Central memory CD8-positive, alpha-beta T cell (primary cell): ENCODE results near the gene RUNX3.

Source experiments
- ATAC-seq: fragments of 150-1000 bp; cut with Tn5 transposase; replicated peaks from 2 replicates; pipeline ENCODE4 v1.10.0; 2022; ENCODE audit warnings: mild to moderate bottlenecking, moderate FRiP score, moderate number of reproducible peaks; ENCODE audit not compliant: poor library complexity, severe bottlenecking; ENCODE audit errors: extremely low read depth
- DNase-seq, 2 donors: peaks; one replicate each; pipeline ENCODE4 v3.0.0; 2021; ENCODE audit warnings: low spot score in 2 of 2
- H3K27ac Mint-ChIP-seq: one replicate; pipeline ENCODE4 v1.8.0; 2022; ENCODE audit warnings: low read depth, mild to moderate bottlenecking, moderate library complexity, mixed read lengths
- H3K27me3 Mint-ChIP-seq: one replicate; pipeline ENCODE4 v1.8.0; 2022; ENCODE audit warnings: mixed read lengths
- H3K36me3 Mint-ChIP-seq: one replicate; pipeline ENCODE4 v1.8.0; 2022; ENCODE audit warnings: mild to moderate bottlenecking, moderate library complexity, mixed read lengths; ENCODE audit not compliant: insufficient read depth
- H3K4me1 Mint-ChIP-seq: one replicate; pipeline ENCODE4 v1.8.0; 2022; ENCODE audit warnings: mixed read lengths
- H3K4me3 Mint-ChIP-seq: one replicate; pipeline ENCODE4 v1.8.0; 2022; ENCODE audit warnings: mild to moderate bottlenecking, moderate library complexity, mixed read lengths
- H3K9me3 Mint-ChIP-seq: one replicate; pipeline ENCODE4 v1.8.0; 2022; ENCODE audit warnings: mixed read lengths

Gene RUNX3

GRCh38 chr1:24967962-24968361 lies 37.9 kb upstream of the RUNX3 start:
- H3K36me3 Mint-ChIP-seq, result peaks cover 8% of the 10 kb centered on the region
- H3K9me3 Mint-ChIP-seq, result no peaks in the 10 kb centered on the region
- H3K27me3 Mint-ChIP-seq, result no peaks in the 10 kb centered on the region
- H3K4me3 Mint-ChIP-seq, result no peak overlapping the region
- peaks cover 69% of the 10 kb centered on the region for H3K4me1 Mint-ChIP-seq
- ATAC-seq (no peak), DNase-seq (no peak)
- H3K27ac Mint-ChIP-seq, result peak overlapping the region; percentile 73

GRCh38 chr1:24967555-24967954 lies 37.5 kb upstream of the RUNX3 start:
- ATAC-seq (no peak), DNase-seq (no peak)
- Mint-ChIP-seq H3K9me3 (no peaks in the 10 kb centered on the region), H3K4me3 (no peak overlapping the region), H3K4me1 (peaks cover 70% of the 10 kb centered on the region), H3K36me3 (peaks cover 8% of the 10 kb centered on the region), H3K27me3 (no peaks in the 10 kb centered on the region), H3K27ac (peak overlapping the region; percentile 73)

DNA sequence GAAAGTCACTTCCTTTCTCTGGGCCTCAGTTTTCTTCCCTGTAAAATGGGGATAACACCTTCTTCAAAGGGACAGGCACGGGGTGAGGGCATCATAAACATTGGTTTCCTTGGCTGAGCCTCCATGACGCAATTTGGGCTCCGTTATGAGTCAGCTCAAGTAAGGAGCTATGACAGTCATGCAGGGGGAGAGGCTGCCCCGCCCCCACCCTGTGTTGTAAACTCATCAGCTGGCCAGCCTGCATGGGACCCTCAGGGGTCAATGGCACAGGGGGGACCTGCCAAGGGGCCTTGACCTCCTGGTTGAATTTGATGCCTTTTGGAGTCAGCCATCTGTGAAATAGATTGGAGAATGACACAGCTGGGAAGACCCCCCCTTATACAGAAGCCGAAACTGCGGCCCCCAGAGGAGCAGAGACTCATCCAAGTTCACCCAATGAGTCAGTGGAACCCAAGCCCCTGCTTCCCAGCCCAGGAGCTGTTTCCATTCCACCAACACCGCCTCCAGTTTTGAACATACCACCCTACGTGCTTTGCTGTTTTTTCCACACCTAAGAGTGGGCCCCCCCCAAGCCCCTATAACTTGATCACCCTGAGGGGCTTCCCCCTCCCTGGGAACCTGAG lies 36.8 kb upstream of the RUNX3 start:
- DNase-seq, result peak in 1 of 2 donors; percentile 49
- Mint-ChIP-seq H3K9me3 (no peaks in the 10 kb centered on the region), H3K36me3 (peaks cover 8% of the 10 kb centered on the region), H3K4me3 (no peak overlapping the region), H3K27me3 (no peaks in the 10 kb centered on the region), H3K4me1 (peaks cover 70% of the 10 kb centered on the region), H3K27ac (peak overlapping the region; percentile 69)
- peak; percentile 27 for ATAC-seq

- peak overlapping the region; percentile 90 for H3K4me3 Mint-ChIP-seq
- H3K4me1 Mint-ChIP-seq, result peaks cover 70% of the 10 kb centered on the region
- peak overlapping the region; percentile 97 for H3K27ac Mint-ChIP-seq
- ATAC-seq, result no peak
- H3K36me3 Mint-ChIP-seq, result peaks cover 12% of the 10 kb centered on the region
- H3K9me3 Mint-ChIP-seq, result no peaks in the 10 kb centered on the region
- H3K27me3 Mint-ChIP-seq, result no peaks in the 10 kb centered on the region
- no peak for DNase-seq
Observed at GRCh38 chr1:24966121-24966723, 36.1 kb upstream of the RUNX3 start.

- peak overlapping the region; percentile 90 for H3K4me3 Mint-ChIP-seq
- H3K27me3 Mint-ChIP-seq, result no peaks in the 10 kb centered on the region
- ATAC-seq, result no peak
- H3K4me1 Mint-ChIP-seq, result peaks cover 70% of the 10 kb centered on the region
- H3K36me3 Mint-ChIP-seq, result peaks cover 14% of the 10 kb centered on the region
- DNase-seq, result no peak
- H3K9me3 Mint-ChIP-seq, result no peaks in the 10 kb centered on the region
- H3K27ac Mint-ChIP-seq, result peak overlapping the region; percentile 97
Observed at GRCh38 chr1:24965571-24965930, 35.5 kb upstream of the RUNX3 start.

DNA sequence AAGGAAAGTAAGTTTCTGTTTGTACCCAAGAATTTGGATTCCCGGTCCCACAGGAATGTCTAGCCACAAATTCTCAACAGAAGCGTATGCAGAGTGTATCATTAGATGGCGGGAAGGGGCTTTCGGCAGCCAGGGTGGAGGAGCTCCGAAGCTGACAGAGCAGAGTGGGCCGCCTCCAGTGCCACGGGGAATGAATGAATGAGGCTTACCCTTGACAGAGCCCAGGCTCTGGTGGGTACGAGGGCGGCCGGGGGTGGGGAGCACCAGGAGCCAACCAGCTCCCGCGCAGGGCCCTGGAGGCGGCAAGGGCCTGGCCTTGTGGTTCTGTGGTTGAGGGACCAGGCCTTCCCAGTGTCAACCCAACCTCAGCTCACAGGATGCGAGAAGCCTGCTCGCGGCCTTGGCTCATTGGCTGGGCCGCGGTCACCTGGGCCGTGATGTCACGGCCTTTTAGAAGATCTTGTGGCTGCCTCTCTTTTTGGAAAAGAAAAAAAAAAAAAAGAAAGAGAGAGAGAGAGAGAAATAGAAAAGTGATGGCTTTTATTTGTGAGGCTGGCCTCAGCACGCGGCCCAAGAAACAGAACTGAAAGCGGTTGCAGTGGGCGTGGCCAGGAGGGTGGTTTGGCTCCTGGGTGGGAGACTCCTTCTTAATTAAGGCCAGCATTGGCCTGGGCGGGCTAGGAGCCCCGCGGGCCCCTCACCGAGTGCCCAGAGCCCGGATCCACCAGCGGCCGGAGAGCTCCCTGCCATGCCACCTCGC lies 34.9 kb upstream of the RUNX3 start:
- Mint-ChIP-seq H3K27me3 (no peaks in the 10 kb centered on the region), H3K9me3 (no peaks in the 10 kb centered on the region), H3K27ac (peak overlapping the region; percentile 97), H3K36me3 (peaks cover 14% of the 10 kb centered on the region), H3K4me3 (peak overlapping the region; percentile 90), H3K4me1 (peaks cover 70% of the 10 kb centered on the region)
- peak; percentile 91 for ATAC-seq
- DNase-seq, result peak; percentile 75 to 94

DNA sequence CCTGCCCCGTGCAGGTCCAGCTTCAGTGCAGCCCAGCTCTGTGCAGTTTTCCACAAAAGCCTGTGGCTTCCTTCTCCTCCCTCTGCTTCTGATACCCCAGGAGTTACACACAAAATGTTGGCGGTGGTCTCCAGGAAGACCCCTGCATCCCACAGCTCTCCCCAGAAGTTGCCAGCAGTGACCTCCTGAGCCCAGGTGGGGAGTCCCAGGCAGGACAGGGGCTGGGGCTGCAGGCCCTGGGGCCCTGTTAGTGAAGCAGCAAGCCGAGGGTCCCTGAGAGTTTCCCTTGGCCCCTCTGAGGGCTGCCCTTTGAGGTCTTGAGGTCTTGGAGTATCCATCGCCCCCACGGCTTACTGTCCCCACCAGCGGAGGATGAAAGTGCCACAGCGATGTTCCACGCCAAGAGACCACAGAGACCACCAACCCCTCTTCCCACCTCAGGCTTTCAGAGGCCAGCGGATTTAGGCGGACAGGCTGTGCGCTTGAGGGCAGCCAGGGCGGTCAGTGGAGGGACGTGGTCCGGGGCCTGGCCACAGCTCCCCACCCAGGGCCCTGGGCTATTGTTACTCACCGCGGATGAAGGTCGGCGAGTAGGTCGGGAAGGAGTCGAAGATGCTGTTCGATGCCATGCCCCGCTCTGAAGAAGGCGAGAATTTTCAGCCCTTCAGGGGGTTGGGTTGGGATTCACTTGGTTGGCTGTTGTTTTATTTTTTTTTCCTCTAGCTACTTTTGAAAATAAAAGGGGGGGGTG lies 34.0 kb upstream of the RUNX3 start:
- peaks cover 14% of the 10 kb centered on the region for H3K36me3 Mint-ChIP-seq
- H3K4me3 Mint-ChIP-seq, result peak overlapping the region; percentile 90
- peak overlapping the region; percentile 97 for H3K27ac Mint-ChIP-seq
- H3K9me3 Mint-ChIP-seq, result no peaks in the 10 kb centered on the region
- H3K27me3 Mint-ChIP-seq, result no peaks in the 10 kb centered on the region
- peaks cover 76% of the 10 kb centered on the region for H3K4me1 Mint-ChIP-seq
- ATAC-seq (no peak), DNase-seq (no peak)

DNA sequence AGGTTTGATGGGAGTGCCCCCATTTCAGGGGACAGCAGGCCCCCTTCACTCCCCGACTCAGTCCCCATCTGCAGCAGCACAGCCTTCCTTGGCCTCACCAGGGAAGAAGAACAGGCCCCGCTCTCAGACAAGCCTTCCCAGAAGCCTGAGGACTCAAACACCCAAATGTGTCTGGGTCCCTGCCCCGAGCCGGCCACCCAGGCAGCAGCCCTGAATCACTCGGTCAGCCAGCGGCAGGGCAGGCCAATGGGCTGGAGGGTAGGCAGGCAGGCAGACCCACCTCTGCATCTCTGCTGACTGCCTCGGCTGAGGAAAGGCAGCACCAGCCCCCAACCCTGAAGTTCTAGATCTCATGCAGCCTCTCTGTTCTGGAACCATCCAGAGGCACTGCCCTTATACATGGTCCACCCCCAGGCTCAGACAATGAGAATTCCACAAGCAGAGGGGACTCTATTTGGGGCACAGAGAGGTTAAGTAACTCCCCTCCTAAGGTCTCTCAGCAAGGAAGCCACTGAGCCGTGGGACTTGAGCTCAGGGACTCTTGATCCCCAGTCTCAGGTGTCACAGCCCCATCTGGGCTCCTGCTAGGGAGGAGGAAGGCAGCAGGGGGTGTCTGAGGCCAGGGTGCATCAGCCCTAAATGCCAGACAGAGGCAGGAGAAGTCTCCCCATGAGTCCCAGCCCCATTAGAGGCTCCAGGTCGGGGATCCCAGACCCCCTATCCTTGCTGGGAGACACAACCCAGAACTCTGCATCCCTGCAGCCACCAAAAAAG lies 33.2 kb upstream of the RUNX3 start:
- H3K4me3 Mint-ChIP-seq, result peak overlapping the region; percentile 90
- ATAC-seq, result no peak
- H3K36me3 Mint-ChIP-seq, result peaks cover 15% of the 10 kb centered on the region
- H3K27ac Mint-ChIP-seq, result peak overlapping the region; percentile 97
- no peaks in the 10 kb centered on the region for H3K27me3 Mint-ChIP-seq
- H3K4me1 Mint-ChIP-seq, result peaks cover 84% of the 10 kb centered on the region
- DNase-seq, result peak in 1 of 2 donors; percentile 42
- no peaks in the 10 kb centered on the region for H3K9me3 Mint-ChIP-seq

- Mint-ChIP-seq H3K4me1 (peaks cover 92% of the 10 kb centered on the region), H3K4me3 (peak overlapping the region; percentile 90), H3K9me3 (no peaks in the 10 kb centered on the region), H3K36me3 (peaks cover 15% of the 10 kb centered on the region), H3K27ac (peak overlapping the region; percentile 97), H3K27me3 (no peaks in the 10 kb centered on the region)
- DNase-seq, result no peak
- no peak for ATAC-seq
Observed at GRCh38 chr1:24961961-24962861, 32.1 kb upstream of the RUNX3 start.

DNA sequence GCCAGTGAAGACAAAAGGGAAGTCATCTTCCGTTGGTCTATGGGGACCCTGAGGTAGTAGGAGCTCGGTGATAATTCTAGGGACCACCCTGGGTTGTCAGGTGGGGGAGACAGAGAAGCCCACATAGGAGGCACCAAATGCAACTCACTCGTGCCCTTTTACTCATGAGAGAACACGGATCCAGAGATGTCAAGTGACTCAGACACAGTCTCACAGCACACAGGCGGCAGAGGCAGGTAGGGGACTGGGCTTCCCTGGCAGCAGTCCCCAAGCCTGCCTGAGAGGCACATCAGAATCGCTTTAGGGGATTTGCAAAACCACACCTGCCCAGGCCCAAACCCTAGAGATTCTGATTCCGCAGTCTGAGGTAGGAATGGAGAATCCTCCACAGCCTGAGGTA lies 31.3 kb upstream of the RUNX3 start:
- Mint-ChIP-seq H3K4me1 (peaks cover 92% of the 10 kb centered on the region), H3K27ac (peak overlapping the region; percentile 24), H3K27me3 (no peaks in the 10 kb centered on the region), H3K9me3 (no peaks in the 10 kb centered on the region), H3K36me3 (peaks cover 15% of the 10 kb centered on the region), H3K4me3 (peak overlapping the region; percentile 90)
- no peak for ATAC-seq
- no peak for DNase-seq

DNA sequence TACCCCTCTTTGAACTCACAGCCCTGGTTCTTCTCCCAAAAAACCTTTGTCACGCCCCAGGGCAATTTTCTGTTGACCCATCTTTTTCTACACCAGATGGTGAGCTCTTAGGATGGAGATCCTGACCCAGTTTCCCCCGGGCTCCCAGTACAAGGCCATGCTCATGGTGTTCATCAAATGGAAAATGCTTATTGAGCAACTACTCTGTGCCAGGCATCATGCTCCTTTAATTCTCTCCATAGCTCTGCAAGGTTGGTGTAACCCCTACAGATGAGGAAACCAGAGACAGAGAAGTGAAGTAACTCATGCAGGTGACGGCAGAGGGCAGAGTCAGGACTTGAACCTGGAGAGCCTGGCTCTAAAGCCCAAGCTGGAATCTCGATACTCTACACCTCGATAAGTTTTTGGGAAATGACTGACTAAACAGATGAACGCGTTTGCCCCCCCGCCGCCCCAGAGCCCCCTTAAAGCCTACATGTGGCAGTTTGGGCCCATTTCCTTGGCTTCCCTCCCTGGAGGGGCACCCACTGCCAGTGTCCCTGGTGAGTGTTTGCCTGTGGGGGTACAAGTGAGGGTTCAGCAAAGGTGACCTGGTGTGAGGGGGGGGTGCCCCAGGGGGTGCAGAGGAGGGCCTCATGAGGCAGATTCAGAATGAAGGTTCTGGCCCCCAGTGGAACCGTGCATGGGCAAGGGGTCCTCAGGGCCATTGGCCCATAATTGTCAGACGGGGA lies 30.2 kb upstream of the RUNX3 start:
- Mint-ChIP-seq H3K27me3 (no peaks in the 10 kb centered on the region), H3K4me3 (no peak overlapping the region), H3K4me1 (peaks cover 88% of the 10 kb centered on the region), H3K9me3 (no peaks in the 10 kb centered on the region), H3K27ac (peak overlapping the region; percentile 24), H3K36me3 (peaks cover 15% of the 10 kb centered on the region)
- no peak for DNase-seq
- ATAC-seq, result no peak
